ENCODE measurements around the gene MLEC. TPM values are rescaled to one million over a fixed set of nuclear protein-coding genes. Genes with fewer than 3 reads are reported as not detected.

MLEC gene
- total RNA-seq, 2 donors from 2014 or later: 188 to 195 TPM

DNA sequence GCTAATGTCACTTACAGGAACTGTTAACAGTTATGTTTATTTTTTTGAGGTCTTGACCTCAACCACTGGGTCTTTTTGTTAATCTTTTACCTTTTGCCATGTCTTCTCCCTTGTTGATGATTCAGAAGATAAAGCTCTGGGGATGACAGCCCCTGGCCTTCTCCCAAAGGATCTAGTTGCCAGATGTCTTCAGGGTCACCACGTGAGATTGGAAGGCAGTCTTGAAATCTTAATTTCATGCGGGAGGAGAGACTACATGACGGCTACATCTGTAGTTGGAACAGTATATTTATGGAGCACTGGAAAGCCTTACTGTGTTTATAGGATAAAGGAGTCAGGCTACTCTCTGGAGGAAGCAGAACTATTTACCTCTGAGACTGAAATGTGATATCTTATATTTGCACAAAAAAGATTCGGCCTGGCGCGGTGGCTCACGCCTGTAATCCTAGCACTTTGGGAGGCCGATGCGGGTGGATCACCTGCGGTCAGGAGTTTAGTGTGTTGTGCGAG lies 5.6 kb downstream of the MLEC start:
- Histone ChIP-seq H3K27me3 (ENCODE audit: control insufficient read depth, insufficient read depth, low read length, poor library complexity, severe bottlenecking) (no peaks in the 10 kb centered on the region), H3K4me3 (ENCODE audit: low read length) (no peak overlapping the region), H3K9me3 (ENCODE audit: control insufficient read depth, low read length) (no peaks in the 10 kb centered on the region), H3K27ac (ENCODE audit: low read depth, low read length) (peak overlapping the region; percentile 45), H3K36me3 (ENCODE audit: control insufficient read depth, insufficient read depth, low read length) (peaks cover 51% of the 10 kb centered on the region), H3K4me1 (ENCODE audit: control insufficient read depth, insufficient read depth, low read length) (no peaks in the 10 kb centered on the region), H3K9ac (ENCODE audit: extremely low read depth, low read length, poor library complexity, severe bottlenecking) (no peak overlapping the region)
- Mint-ChIP-seq H3K27me3 (ENCODE audit: insufficient read depth) (no peaks in the 10 kb centered on the region), H3K4me3 (no peak overlapping the region), H3K27ac (peak overlapping the region; percentile 2), H3K4me1 (peaks cover 42% of the 10 kb centered on the region), H3K9me3 (no peaks in the 10 kb centered on the region), H3K36me3 (ENCODE audit: low read depth) (peaks cover 47% of the 10 kb centered on the region)
- 88 to 92% methylated on average over 10 to 11 of the region's 11 CpGs for WGBS, 2 experiments (ENCODE audit: insufficient coverage in 1 of 2, insufficient read length in 1 of 2)
- no peak for DNase-seq
- TF ChIP-seq, protein P1, sequence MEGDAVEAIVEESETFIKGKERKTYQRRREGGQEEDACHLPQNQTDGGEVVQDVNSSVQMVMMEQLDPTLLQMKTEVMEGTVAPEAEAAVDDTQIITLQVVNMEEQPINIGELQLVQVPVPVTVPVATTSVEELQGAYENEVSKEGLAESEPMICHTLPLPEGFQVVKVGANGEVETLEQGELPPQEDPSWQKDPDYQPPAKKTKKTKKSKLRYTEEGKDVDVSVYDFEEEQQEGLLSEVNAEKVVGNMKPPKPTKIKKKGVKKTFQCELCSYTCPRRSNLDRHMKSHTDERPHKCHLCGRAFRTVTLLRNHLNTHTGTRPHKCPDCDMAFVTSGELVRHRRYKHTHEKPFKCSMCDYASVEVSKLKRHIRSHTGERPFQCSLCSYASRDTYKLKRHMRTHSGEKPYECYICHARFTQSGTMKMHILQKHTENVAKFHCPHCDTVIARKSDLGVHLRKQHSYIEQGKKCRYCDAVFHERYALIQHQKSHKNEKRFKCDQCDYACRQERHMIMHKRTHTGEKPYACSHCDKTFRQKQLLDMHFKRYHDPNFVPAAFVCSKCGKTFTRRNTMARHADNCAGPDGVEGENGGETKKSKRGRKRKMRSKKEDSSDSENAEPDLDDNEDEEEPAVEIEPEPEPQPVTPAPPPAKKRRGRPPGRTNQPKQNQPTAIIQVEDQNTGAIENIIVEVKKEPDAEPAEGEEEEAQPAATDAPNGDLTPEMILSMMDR (conservative IDR thresholded peaks at IDR 0.05): no peak

DNA sequence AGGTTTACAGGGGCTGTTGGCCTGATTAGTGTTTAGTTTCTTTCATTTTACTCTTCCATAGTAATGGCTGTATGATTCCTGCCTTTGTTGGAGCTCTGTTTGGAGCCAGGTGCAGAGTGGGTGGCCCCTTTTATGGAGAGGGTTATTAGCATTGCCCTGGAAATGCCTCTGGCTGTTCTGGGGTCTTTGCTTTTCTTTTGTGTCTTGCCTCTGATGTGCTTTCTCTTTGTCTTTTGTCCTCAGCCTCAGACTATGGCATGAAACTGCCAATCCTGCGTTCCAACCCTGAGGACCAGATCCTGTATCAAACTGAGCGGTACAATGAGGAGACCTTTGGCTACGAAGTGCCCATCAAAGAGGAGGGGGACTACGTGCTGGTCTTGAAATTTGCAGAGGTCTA lies 6.9 kb downstream of the MLEC start:
- TF ChIP-seq, protein P1 (conservative IDR thresholded peaks at IDR 0.05): no peak
- H3K27ac Mint-ChIP-seq: peak overlapping the region; percentile 57
- 72 to 81% methylated on average over 4 of the region's 4 CpGs for WGBS, 2 experiments (ENCODE audit: insufficient coverage in 1 of 2, insufficient read length in 1 of 2)
- H3K9ac ChIP-seq (ENCODE audit: extremely low read depth, low read length, poor library complexity, severe bottlenecking): no peak overlapping the region
- peaks cover 63% of the 10 kb centered on the region for H3K36me3 ChIP-seq (ENCODE audit: control insufficient read depth, insufficient read depth, low read length)
- no peak for DNase-seq
- H3K27me3 ChIP-seq (ENCODE audit: control insufficient read depth, insufficient read depth, low read length, poor library complexity, severe bottlenecking): no peaks in the 10 kb centered on the region
- peaks cover 58% of the 10 kb centered on the region for H3K36me3 Mint-ChIP-seq (ENCODE audit: low read depth)
- H3K4me3 ChIP-seq (ENCODE audit: low read length): no peak overlapping the region
- H3K9me3 ChIP-seq (ENCODE audit: control insufficient read depth, low read length): no peaks in the 10 kb centered on the region
- H3K9me3 Mint-ChIP-seq: no peaks in the 10 kb centered on the region
- peak overlapping the region; percentile 90 for H3K27ac ChIP-seq (ENCODE audit: low read depth, low read length)
- no peaks in the 10 kb centered on the region for H3K4me1 ChIP-seq (ENCODE audit: control insufficient read depth, insufficient read depth, low read length)
- no peaks in the 10 kb centered on the region for H3K27me3 Mint-ChIP-seq (ENCODE audit: insufficient read depth)
- peaks cover 34% of the 10 kb centered on the region for H3K4me1 Mint-ChIP-seq
- H3K4me3 Mint-ChIP-seq: no peak overlapping the region

DNA sequence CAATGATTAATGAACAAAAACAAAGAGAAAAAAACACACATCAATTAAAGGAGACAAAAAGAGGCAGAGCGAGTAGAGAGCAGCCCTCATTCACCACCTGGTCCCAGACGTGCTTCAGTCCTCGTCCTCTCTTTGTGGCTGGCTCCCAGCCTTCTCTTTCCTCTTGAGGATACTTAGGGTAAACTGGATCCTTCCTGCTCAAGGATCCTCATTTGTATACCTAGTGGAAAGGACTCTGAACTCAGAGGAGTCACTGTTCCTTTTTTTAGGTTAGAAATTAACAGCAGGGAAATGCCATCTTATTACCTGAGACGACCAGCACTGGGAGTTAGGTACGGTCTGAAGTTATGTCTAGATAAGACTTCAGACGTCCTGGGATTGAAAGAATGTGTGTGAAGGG lies 9.7 kb downstream of the MLEC start:
- Mint-ChIP-seq H3K9me3 (no peaks in the 10 kb centered on the region), H3K27me3 (ENCODE audit: insufficient read depth) (no peaks in the 10 kb centered on the region), H3K27ac (no peak overlapping the region), H3K36me3 (ENCODE audit: low read depth) (peaks cover 79% of the 10 kb centered on the region), H3K4me1 (peaks cover 14% of the 10 kb centered on the region), H3K4me3 (no peak overlapping the region)
- Histone ChIP-seq H3K9me3 (ENCODE audit: control insufficient read depth, low read length) (no peaks in the 10 kb centered on the region), H3K36me3 (ENCODE audit: control insufficient read depth, insufficient read depth, low read length) (peaks cover 90% of the 10 kb centered on the region), H3K4me3 (ENCODE audit: low read length) (no peak overlapping the region), H3K27me3 (ENCODE audit: control insufficient read depth, insufficient read depth, low read length, poor library complexity, severe bottlenecking) (no peaks in the 10 kb centered on the region), H3K27ac (ENCODE audit: low read depth, low read length) (no peak overlapping the region), H3K9ac (ENCODE audit: extremely low read depth, low read length, poor library complexity, severe bottlenecking) (no peak overlapping the region), H3K4me1 (ENCODE audit: control insufficient read depth, insufficient read depth, low read length) (no peaks in the 10 kb centered on the region)
- DNase-seq: no peak
- TF ChIP-seq, protein P1 (conservative IDR thresholded peaks at IDR 0.05): no peak
- WGBS, 2 experiments (ENCODE audit: insufficient coverage in 1 of 2, insufficient read length in 1 of 2): 94 to 99% methylated on average over 4 to 6 of the region's 6 CpGs

Measured in endodermal cell (in vitro differentiated cells).